OCI-LY3 (cell line): ENCODE results near the gene SIRT3.

Experiments
- EZH2phosphoT487 ChIP-seq: fragments of 200-600 bp; shearing (Covaris generic); IDR thresholded peaks from 2 replicates; pipeline ENCODE4 v1.6.1; 2018; ENCODE audit warnings: antibody characterized with exemption, mixed run types, low read depth
- TF ChIP-seq, protein P1 (sequence below): fragments of 200-600, 300-600 bp; sonication (generic); IDR thresholded peaks from 2 replicates; pipeline ENCODE4 v1.5.1; 2014; ENCODE audit warnings: antibody characterized with exemption, low read length, low read depth

DNA sequence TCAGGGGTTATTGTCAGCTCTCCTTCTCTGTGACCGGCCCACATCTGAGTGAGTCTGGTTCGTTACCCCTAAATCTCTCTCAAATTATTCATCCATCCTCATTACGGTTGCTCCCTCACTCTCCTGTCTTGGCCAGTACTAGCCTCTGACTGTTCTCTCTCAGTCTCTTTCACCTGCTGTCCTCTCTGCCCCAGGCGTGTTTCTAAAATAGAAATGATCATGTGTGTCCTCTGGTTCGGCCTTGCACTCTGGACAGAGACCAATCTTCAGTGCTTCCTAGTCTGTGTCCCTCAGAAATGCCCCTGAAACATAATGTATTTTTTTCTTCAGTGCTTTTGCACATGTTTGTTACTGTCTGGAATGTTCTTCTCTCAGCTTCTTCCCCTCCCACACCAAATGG lies 5.5 kb upstream of the SIRT3 start:
- TF ChIP-seq, protein P1, sequence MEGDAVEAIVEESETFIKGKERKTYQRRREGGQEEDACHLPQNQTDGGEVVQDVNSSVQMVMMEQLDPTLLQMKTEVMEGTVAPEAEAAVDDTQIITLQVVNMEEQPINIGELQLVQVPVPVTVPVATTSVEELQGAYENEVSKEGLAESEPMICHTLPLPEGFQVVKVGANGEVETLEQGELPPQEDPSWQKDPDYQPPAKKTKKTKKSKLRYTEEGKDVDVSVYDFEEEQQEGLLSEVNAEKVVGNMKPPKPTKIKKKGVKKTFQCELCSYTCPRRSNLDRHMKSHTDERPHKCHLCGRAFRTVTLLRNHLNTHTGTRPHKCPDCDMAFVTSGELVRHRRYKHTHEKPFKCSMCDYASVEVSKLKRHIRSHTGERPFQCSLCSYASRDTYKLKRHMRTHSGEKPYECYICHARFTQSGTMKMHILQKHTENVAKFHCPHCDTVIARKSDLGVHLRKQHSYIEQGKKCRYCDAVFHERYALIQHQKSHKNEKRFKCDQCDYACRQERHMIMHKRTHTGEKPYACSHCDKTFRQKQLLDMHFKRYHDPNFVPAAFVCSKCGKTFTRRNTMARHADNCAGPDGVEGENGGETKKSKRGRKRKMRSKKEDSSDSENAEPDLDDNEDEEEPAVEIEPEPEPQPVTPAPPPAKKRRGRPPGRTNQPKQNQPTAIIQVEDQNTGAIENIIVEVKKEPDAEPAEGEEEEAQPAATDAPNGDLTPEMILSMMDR: no peak
- no peak for TF ChIP-seq EZH2phosphoT487
